BLaER1 treated with 17β-estradiol and CSF1 and Interleukin-3, amounts not matched to agents 10 nM and 100 nM (cell line): ENCODE results near the gene TMEM80.
A peak's percentile ranks its signal among the peaks of the same experiment; 100 is the strongest.
"Not testable (repeated sequence)": the region's sequence is repeated elsewhere in the genome, so short reads cannot be mapped to it uniquely, and the experiment has no call there.

ENCODE experiments used
- H3K27ac ChIP-seq, 11 experiments: shearing (Covaris generic); formaldehyde crosslinking; 2 replicates each; pipeline ENCODE4 v1.8.1; 2022
- H3K27me3 ChIP-seq, 11 experiments: shearing (Covaris generic); formaldehyde crosslinking; 2 replicates each; pipeline ENCODE4 v1.8.1; 2022
- H3K36me3 ChIP-seq, 11 experiments: shearing (Covaris generic); formaldehyde crosslinking; 2 replicates each; pipeline ENCODE4 v1.8.1; 2022
- H3K4me1 ChIP-seq, 10 experiments: shearing (Covaris generic); formaldehyde crosslinking; 2 replicates each; pipeline ENCODE4 v1.8.1; 2022
- H3K4me2 ChIP-seq, 11 experiments: shearing (Covaris generic); formaldehyde crosslinking; 2 replicates each; pipeline ENCODE4 v1.8.1; 2022
- H3K4me3 ChIP-seq, 10 experiments: shearing (Covaris generic); formaldehyde crosslinking; 2 replicates each; pipeline ENCODE4 v1.8.1; 2022
- H3K9ac ChIP-seq, 11 experiments: shearing (Covaris generic); formaldehyde crosslinking; 2 replicates each; pipeline ENCODE4 v1.8.1; 2022
- H3K9me3 ChIP-seq, 11 experiments: shearing (Covaris generic); formaldehyde crosslinking; replicated peaks in 1 of 11; 2 replicates each; pipeline ENCODE4 v1.8.1; 2022
- H4K20me1 ChIP-seq, 11 experiments: shearing (Covaris generic); formaldehyde crosslinking; 2 replicates each; pipeline ENCODE4 v1.8.1; 2022
- Cebpa-rat ChIP-seq, 11 experiments: shearing (Covaris generic); IDR thresholded peaks; 2 replicates each; pipeline ENCODE4 v1.8.1; 2022

The TMEM80 gene

DNA sequence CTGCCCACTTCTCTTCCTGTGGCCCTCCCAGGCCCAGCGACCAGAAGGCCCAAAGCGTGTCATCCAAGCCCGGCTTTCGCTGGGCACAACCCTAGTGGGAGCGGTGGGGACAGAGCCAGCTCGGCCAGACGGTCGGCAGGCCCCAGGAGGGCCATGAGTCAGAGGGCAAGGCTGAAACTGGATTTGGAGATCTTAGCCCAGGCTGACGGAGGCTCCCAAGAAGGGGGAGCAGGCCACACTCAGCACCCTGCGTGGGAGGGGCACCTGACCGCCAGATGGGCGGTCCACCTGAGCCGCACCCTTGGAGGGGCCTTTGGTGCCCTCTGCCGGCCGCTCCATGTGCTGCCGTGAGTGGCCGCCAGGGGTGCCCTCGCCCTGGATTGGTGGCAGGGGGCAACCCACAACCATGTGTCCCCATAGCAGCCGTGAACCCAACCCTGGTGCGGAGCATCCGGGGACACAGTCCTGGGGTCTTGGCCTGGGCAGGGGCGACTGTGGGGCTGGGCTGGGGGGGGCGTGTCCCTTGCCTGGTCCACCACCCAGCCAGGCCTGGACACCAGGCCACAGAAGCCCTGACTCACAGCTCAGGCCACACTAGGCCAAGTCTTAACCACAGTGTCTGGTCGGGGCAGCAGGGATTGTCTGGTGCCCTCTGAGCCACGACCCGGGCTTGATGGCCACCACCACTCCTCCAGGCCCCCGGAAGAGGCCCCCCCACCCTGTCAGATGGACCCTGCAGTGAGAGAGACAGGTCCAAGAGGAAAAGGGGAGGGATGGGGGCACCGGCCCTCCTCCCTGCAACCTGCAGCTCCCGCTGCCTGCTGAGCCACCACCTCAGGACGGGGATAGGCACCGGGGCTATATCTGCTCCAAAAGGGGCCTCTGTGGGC is 32.5 kb downstream of the TMEM80 start:
- no peaks in the 10 kb centered on the region for H3K36me3 ChIP-seq
- H3K9ac ChIP-seq, result peak overlapping the region in 5 of 11 experiments; percentile 25 to 49 (median 43); a peak in 9 of 22 replicates
- H3K27ac ChIP-seq, result peak overlapping the region in 1 of 11 experiments; percentile 10; a peak in 2 of 22 replicates
- H3K4me2 ChIP-seq, result peak overlapping the region; percentile 7 to 92 (median 78); a peak in 21 of 22 replicates
- H4K20me1 ChIP-seq, result peaks cover 0 to 4% (median 0%) of the 10 kb centered on the region in 11 experiments; a peak in 2 of 22 replicates
- no peaks in the 10 kb centered on the region for H3K9me3 ChIP-seq
- H3K4me3 ChIP-seq, result no peak overlapping the region
- H3K4me1 ChIP-seq, result peaks cover 15 to 59% (median 45%) of the 10 kb centered on the region in 10 experiments; a peak in 19 of 20 replicates
- no peak for TF ChIP-seq Cebpa-rat (IDR thresholded peaks at IDR 0.05)
- H3K27me3 ChIP-seq, result peaks cover 24 to 38% (median 32%) of the 10 kb centered on the region in 11 experiments

DNA sequence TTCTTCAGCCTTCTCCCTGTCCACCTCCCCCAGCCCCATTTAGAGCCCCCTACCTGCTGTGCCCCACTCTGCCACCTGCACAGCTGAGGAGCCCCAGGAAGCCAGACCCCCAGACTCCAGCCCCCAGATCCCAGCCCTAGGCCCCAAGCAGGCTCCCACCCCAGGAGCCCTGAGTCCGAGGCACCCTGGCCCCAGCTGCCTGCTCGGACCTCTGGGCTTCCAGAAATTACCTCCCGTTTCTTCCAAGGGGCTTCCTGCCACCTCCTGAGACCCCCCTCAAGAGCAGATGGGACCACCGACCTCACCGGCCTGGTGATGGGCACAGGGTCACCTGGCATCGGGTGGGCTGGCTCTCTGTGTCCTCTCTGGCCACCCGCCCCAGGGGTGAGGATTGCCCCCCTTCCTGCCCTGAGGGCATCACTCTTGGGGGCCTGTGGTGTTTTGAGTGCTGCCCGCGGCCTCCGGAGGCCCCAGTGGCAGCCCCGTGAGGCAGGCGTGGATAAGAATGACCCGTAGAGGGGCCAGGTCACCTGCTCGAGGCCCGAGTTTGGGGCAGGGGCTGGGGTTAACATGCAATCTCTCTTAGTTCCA is 33.4 kb downstream of the TMEM80 start:
- H3K9me3 ChIP-seq, result no peaks in the 10 kb centered on the region
- H3K27me3 ChIP-seq, result peaks cover 24 to 36% (median 31%) of the 10 kb centered on the region in 11 experiments
- no peak overlapping the region for H3K4me3 ChIP-seq
- H4K20me1 ChIP-seq, result peaks cover 0 to 4% (median 0%) of the 10 kb centered on the region in 11 experiments; a peak in 2 of 22 replicates
- peak overlapping the region in 7 of 11 experiments; percentile 25 to 49 (median 43); a peak in 10 of 22 replicates for H3K9ac ChIP-seq
- no peak overlapping the region for H3K27ac ChIP-seq
- H3K4me1 ChIP-seq, result peaks cover 15 to 57% (median 45%) of the 10 kb centered on the region in 10 experiments; a peak in 19 of 20 replicates
- TF ChIP-seq Cebpa-rat (IDR thresholded peaks at IDR 0.05), result no peak
- H3K36me3 ChIP-seq, result no peaks in the 10 kb centered on the region
- peak overlapping the region; percentile 2 to 84 (median 67); a peak in 16 of 22 replicates for H3K4me2 ChIP-seq

DNA sequence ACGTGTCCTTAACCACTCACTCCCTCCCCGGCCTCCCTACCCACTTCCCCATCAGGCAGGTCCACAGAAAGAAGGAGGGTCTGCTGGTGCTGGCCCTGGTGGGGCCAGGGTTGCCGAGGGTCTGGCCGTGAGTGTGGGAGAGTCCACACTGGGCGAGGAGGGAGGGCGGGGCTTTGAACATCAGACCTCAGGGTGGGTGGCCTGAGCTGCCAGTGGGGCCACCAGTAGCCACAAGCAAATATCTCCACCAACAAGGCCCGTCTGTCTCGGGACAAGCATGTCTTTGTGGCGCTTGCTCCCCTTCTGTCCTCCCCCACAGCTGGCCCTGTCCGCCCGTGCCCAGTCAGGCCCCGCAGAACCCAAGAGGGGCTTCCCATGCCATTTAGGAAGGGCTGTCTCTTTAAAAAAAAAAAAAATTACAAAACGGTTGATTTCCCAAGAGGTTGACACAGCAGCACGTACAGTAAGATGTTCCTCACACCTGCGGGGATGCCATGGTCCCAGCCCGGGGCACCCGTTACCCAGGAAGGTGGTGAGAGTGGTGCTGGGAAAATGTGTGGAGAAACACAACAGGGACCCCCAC is 34.0 kb downstream of the TMEM80 start:
- H3K27me3 ChIP-seq, result peaks cover 21 to 30% (median 26%) of the 10 kb centered on the region in 11 experiments
- H3K9me3 ChIP-seq, result peaks cover 0 to 2% (median 0%) of the 10 kb centered on the region in 11 experiments; a peak in 1 of 22 replicates
- H3K36me3 ChIP-seq, result no peaks in the 10 kb centered on the region
- H3K27ac ChIP-seq, result no peak overlapping the region
- peaks cover 15 to 52% (median 45%) of the 10 kb centered on the region in 10 experiments; a peak in 19 of 20 replicates for H3K4me1 ChIP-seq
- TF ChIP-seq Cebpa-rat (IDR thresholded peaks at IDR 0.05), result no peak
- no peak overlapping the region for H3K4me3 ChIP-seq
- peak overlapping the region in 10 of 11 experiments; percentile 2 to 84 (median 72); a peak in 17 of 22 replicates for H3K4me2 ChIP-seq
- H3K9ac ChIP-seq, result peak overlapping the region in 7 of 11 experiments; percentile 25 to 49 (median 43); a peak in 9 of 22 replicates
- peaks cover 0 to 4% (median 0%) of the 10 kb centered on the region in 11 experiments; a peak in 2 of 22 replicates for H4K20me1 ChIP-seq

DNA sequence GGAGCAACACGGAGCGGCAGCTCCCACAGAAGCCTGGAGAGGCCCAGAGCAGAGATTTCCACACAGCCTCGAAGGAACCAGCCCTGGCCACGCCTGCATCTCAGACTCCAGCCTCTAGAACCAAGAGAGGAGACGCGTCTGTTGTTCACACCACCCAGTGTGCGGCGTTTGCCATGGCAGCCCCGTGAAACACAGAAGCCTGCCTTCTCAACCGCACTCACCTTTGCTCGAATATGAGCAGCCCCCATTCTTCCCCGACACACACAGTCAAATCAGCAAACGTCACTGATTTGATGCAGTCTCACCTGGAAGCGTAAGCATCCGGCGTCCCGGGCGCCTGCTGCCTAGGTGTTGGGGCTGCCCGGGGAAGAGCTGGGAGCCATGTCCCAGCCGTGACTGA is 37.5 kb downstream of the TMEM80 start:
- no peak for TF ChIP-seq Cebpa-rat (IDR thresholded peaks at IDR 0.05)
- Histone ChIP-seq H4K20me1 (peaks cover 0 to 4% (median 0%) of the 10 kb centered on the region in 11 experiments; a peak in 2 of 22 replicates), H3K4me2 (no peak overlapping the region), H3K9ac (no peak overlapping the region), H3K4me1 (peaks cover 17 to 41% (median 35%) of the 10 kb centered on the region in 10 experiments), H3K4me3 (no peak overlapping the region), H3K27ac (no peak overlapping the region), H3K27me3 (peaks cover 9 to 15% (median 12%) of the 10 kb centered on the region in 11 experiments; a peak in 21 of 22 replicates), H3K36me3 (no peaks in the 10 kb centered on the region), H3K9me3 (peaks cover 0 to 4% (median 0%) of the 10 kb centered on the region in 11 experiments; a peak in 1 of 22 replicates)

DNA sequence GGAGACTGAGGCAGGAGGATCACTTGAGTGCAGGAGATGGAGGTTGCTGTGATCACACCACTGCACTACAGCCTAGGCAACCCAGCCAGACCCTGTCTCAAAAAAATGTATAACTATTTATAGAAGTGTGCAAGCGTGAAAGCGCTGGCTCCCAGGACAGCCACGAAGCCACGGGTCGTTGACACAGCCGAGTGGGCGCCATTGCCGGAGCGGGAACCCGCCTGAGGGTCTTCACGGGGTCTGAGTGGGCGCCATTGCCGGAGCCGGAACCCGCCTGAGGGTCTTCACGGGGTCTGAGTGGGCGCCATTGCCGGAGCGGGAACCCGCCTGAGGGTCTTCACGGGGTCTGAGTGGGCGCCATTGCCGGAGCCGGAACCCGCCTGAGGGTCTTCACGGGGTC is 38.9 kb downstream of the TMEM80 start:
- H3K36me3 ChIP-seq, H3K4me2 ChIP-seq, H3K9me3 ChIP-seq, H3K4me3 ChIP-seq, H3K9ac ChIP-seq, H3K27ac ChIP-seq, H4K20me1 ChIP-seq: not testable (repeated sequence)
- peaks cover 14 to 24% (median 18%) of the 10 kb centered on the region in 11 experiments; a peak in 21 of 22 replicates for H3K27me3 ChIP-seq
- peaks cover 14 to 28% (median 22%) of the 10 kb centered on the region in 10 experiments for H3K4me1 ChIP-seq

DNA sequence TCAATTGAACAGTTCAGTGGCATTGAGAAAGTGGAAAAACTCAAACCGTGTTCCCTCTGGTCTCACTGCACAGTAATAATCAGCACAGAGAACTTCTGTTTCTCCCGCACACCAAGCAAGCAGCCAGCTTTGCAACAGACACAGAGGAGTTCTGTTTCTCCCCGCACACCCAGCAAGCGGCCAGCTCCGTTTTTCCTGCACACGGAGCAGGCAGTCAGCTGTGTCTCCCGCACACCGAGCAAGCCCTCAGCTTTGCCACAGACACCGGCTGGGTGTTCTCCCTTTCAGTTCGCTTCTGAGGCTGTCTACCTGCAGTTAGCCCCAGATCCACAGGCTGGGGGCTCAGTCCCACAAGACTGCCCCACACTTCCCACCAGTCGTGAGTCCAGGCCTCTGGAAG is 41.8 kb downstream of the TMEM80 start:
- Histone ChIP-seq H3K4me2 (peak overlapping the region; percentile 42 to 76 (median 67)), H3K4me1 (peaks cover 12 to 20% (median 18%) of the 10 kb centered on the region in 10 experiments), H3K9ac (peak overlapping the region in 3 of 11 experiments; percentile 3 to 26 (median 16); a peak in 2 of 22 replicates), H3K36me3 (no peaks in the 10 kb centered on the region), H3K9me3 (peaks cover 0 to 4% (median 0%) of the 10 kb centered on the region in 11 experiments; a peak in 1 of 22 replicates), H3K27me3 (peaks cover 14 to 24% (median 18%) of the 10 kb centered on the region in 11 experiments; a peak in 21 of 22 replicates), H3K27ac (no peak overlapping the region), H4K20me1 (no peaks in the 10 kb centered on the region; a peak in 1 of 22 replicates), H3K4me3 (no peak overlapping the region)
- no peak for TF ChIP-seq Cebpa-rat (IDR thresholded peaks at IDR 0.05)

DNA sequence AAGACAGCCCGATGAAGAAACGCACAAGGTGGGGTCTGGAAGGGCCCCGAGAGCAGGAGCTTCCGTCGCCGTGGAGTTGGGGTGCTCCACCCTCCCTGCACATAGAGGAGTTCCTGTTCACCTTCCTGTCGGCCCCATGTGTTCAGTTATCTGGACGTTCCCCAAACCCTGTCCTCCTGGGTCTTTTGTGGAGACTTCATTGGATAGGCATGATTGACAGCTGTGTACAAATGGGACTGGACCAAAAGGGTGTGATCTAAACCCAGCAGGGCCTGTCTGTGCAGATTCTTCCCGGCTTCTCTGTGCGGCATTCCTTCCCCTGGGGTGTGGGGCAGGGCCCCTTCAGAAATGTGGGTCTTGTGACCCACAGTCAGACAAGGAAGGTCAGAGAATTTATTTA is 42.3 kb downstream of the TMEM80 start:
- H4K20me1 ChIP-seq, H3K36me3 ChIP-seq, H3K4me3 ChIP-seq, H3K9ac ChIP-seq, H3K9me3 ChIP-seq, H3K27ac ChIP-seq: not testable (repeated sequence)
- Histone ChIP-seq H3K4me1 (peaks cover 12 to 23% (median 18%) of the 10 kb centered on the region in 10 experiments), H3K27me3 (peaks cover 14 to 24% (median 18%) of the 10 kb centered on the region in 11 experiments; a peak in 21 of 22 replicates), H3K4me2 (peak overlapping the region; percentile 42 to 76 (median 67))

DNA sequence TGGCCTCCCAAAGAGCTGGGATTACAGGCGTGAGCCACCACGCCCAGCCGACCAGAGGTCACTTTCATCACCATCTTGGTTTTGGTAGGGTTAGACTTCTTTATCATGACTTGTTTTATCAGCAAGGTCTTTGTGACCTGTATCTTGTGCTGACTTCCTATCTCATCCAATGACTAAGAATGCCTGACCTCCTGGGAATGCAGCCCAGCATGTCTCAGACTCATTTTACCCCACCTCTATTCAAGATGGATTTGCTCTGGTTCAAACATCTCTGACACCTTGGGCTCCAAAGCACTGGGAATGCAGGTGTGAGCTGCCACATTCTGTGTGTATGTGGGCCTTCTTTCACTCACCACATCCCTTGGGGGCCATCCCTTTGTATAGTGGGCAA is 46.5 kb downstream of the TMEM80 start:
- H3K9ac ChIP-seq, result no peak overlapping the region
- H3K27ac ChIP-seq, result no peak overlapping the region
- no peak for TF ChIP-seq Cebpa-rat (IDR thresholded peaks at IDR 0.05)
- H3K4me3 ChIP-seq, result no peak overlapping the region
- H3K4me2 ChIP-seq, result no peak overlapping the region
- peaks cover 20 to 29% (median 24%) of the 10 kb centered on the region in 10 experiments for H3K4me1 ChIP-seq
- no peaks in the 10 kb centered on the region for H3K36me3 ChIP-seq
- peaks cover 11 to 18% (median 14%) of the 10 kb centered on the region in 11 experiments; a peak in 21 of 22 replicates for H3K27me3 ChIP-seq
- no peaks in the 10 kb centered on the region for H3K9me3 ChIP-seq
- H4K20me1 ChIP-seq, result no peaks in the 10 kb centered on the region; a peak in 1 of 22 replicates
